Smooth muscle cell (in vitro differentiated cells): ENCODE measurements around the gene CHAC2. TPM values are rescaled to one million over a fixed set of nuclear protein-coding genes. Genes with fewer than 3 reads are reported as not detected.

Experiments used
- DNase-seq: peaks from one replicate; lab custom pipeline; 2025; ENCODE audit not compliant: unreplicated experiment; lab: John Stamatoyannopoulos, UW
- H2AFZ ChIP-seq: fragments of 200-600 bp; sonication (generic); 2 replicates; pipeline ENCODE4 v1.6.0; 2016; ENCODE audit warnings: antibody characterized with exemption, low read depth, mild to moderate bottlenecking
- H3F3A ChIP-seq: fragments of 200-600 bp; sonication (generic); 2 replicates; pipeline ENCODE4 v1.6.0; 2017; ENCODE audit warnings: antibody characterized with exemption, low read depth
- H3K27ac ChIP-seq: fragments of 200-600 bp; sonication (generic); 2 replicates; pipeline ENCODE4 v1.5.1; 2016; ENCODE audit warnings: low read depth, mild to moderate bottlenecking
- H3K27me3 ChIP-seq: fragments of 200-600 bp; sonication (generic); 2 replicates; pipeline ENCODE4 v1.6.1; 2016; ENCODE audit warnings: low read depth, mild to moderate bottlenecking
- H3K36me3 ChIP-seq: fragments of 200-600 bp; sonication (generic); 2 replicates; pipeline ENCODE4 v1.5.1; 2016; ENCODE audit warnings: low read depth
- H3K4me1 ChIP-seq: fragments of 200-600 bp; sonication (generic); 2 replicates; pipeline ENCODE4 v1.5.1; 2016; ENCODE audit warnings: low read depth
- H3K4me2 ChIP-seq: fragments of 200-600 bp; sonication (generic); 2 replicates; pipeline ENCODE4 v1.6.0; 2016; ENCODE audit warnings: mild to moderate bottlenecking
- H3K4me3 ChIP-seq: fragments of 200-600 bp; sonication (generic); 2 replicates; pipeline ENCODE4 v1.5.1; 2016; ENCODE audit warnings: mild to moderate bottlenecking
- H3K79me2 ChIP-seq: fragments of 200-600 bp; sonication (generic); 2 replicates; pipeline ENCODE4 v1.6.0; 2016; ENCODE audit warnings: low read depth, mild to moderate bottlenecking
- H3K9ac ChIP-seq: fragments of 200-600 bp; sonication (generic); 2 replicates; pipeline ENCODE4 v1.6.0; 2016; ENCODE audit warnings: low read depth
- H3K9me3 ChIP-seq: fragments of 200-600 bp; sonication (generic); replicated peaks from 2 replicates; pipeline ENCODE4 v1.5.1; 2016; ENCODE audit warnings: low read depth
- H4K20me1 ChIP-seq: fragments of 200-600 bp; sonication (generic); 2 replicates; pipeline ENCODE4 v1.6.0; 2016; ENCODE audit warnings: low read depth
- CTCF ChIP-seq: fragments of 200-600 bp; sonication (generic); IDR thresholded peaks from 2 replicates; pipeline ENCODE4 v1.5.1; 2017; ENCODE audit warnings: borderline replicate concordance, mild to moderate bottlenecking, antibody characterized with exemption; ENCODE audit not compliant: insufficient read depth, poor library complexity, severe bottlenecking
- WGBS: methylation state at CpG from one replicate; pipeline ENCODE4 v1.1.7; 2016; ENCODE audit warnings: low lambda C conversion rate; 5-methylcytosine and 5-hydroxymethylcytosine counted together
- polyA plus RNA-seq: library from polyadenylated mRNA; unstranded; fragments of >200 nt; fragmentation: Nextera tagmentation; extraction: Ambion mirVana; gene quantifications from 2 replicates; pipeline ENCODE4 v1.2.1, GENCODE V29; 2016
- total RNA-seq: library from RNA; depleted of rRNA; stranded (reverse); fragments of >200 nt; gene quantifications from 2 replicates; pipeline ENCODE4 v1.2.3, GENCODE V29; 2014

Gene CHAC2
- total and polyA plus RNA-seq, 2 experiments from 2014 or later: 0.54 to 0.97 TPM

GRCh38 chr2:53787614-53788289 is 20.1 kb downstream of the CHAC2 start:
- DNase-seq: no peak
- peaks cover 52% of the 10 kb centered on the region for H4K20me1 ChIP-seq
- WGBS: 10% methylated on average over 17 of the region's 17 CpGs
- no peaks in the 10 kb centered on the region for H3K27me3 ChIP-seq
- H3K4me2 ChIP-seq: peak overlapping the region; percentile 99
- peak overlapping the region; percentile 91 for H2AFZ ChIP-seq
- peak overlapping the region; percentile 71 for H3K27ac ChIP-seq
- peaks cover 21% of the 10 kb centered on the region for H3K4me1 ChIP-seq
- H3K9me3 ChIP-seq: no peaks in the 10 kb centered on the region
- peak overlapping the region; percentile 87 for H3K9ac ChIP-seq
- no peak for TF ChIP-seq CTCF
- H3F3A ChIP-seq: peaks cover 7% of the 10 kb centered on the region
- peaks cover 92% of the 10 kb centered on the region for H3K79me2 ChIP-seq
- no peaks in the 10 kb centered on the region for H3K36me3 ChIP-seq
- H3K4me3 ChIP-seq: peak overlapping the region; percentile 91

- Histone ChIP-seq H3K4me3 (no peak overlapping the region), H3K9me3 (no peaks in the 10 kb centered on the region), H2AFZ (no peak overlapping the region), H3K36me3 (peaks cover 20% of the 10 kb centered on the region), H3F3A (no peaks in the 10 kb centered on the region), H3K79me2 (peaks cover 54% of the 10 kb centered on the region), H3K27ac (no peak overlapping the region), H3K9ac (no peak overlapping the region), H4K20me1 (peaks cover 52% of the 10 kb centered on the region), H3K4me2 (no peak overlapping the region), H3K27me3 (no peaks in the 10 kb centered on the region), H3K4me1 (peaks cover 2% of the 10 kb centered on the region)
- WGBS: 96% methylated on average over 3 of the region's 3 CpGs
- no peak for DNase-seq
- TF ChIP-seq CTCF: no peak
These were observed 25.7 kb downstream of the CHAC2 start for GRCh38 chr2:53793261-53793660.

DNA sequence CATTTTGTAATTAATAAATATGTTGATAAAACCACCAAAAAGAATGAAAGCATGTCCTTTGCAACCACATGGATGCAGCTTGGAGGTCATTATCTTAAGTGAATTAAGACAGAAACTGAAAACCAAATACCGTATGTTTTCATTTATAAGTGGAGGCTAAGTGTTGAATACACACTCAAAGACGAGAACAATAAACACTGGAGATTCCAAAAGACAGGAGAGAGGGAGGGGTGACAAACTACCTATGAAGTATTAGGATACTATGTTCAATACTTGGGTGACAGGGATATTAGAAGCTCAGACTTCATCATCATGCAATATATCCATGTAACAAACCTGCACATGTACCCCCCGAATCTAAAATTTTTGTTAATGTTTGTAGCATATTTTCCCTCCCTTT is 26.2 kb downstream of the CHAC2 start:
- no peaks in the 10 kb centered on the region for H3K27me3 ChIP-seq

More for the DNA sequence above, 26.2 kb downstream of the CHAC2 start:
- Histone ChIP-seq H3F3A (no peaks in the 10 kb centered on the region), H3K4me3 (no peak overlapping the region), H3K79me2 (peaks cover 51% of the 10 kb centered on the region), H3K4me1 (no peaks in the 10 kb centered on the region), H3K27ac (no peak overlapping the region), H3K9ac (no peak overlapping the region), H3K36me3 (peaks cover 26% of the 10 kb centered on the region), H3K4me2 (no peak overlapping the region), H3K9me3 (no peaks in the 10 kb centered on the region), H4K20me1 (peaks cover 49% of the 10 kb centered on the region), H2AFZ (no peak overlapping the region)
- DNase-seq: no peak
- no peak for TF ChIP-seq CTCF
- WGBS: 95% methylated on average over 3 of the region's 3 CpGs
